Keratinocyte (primary cell): ENCODE results near the gene CYCS. TPM values are rescaled to one million over a fixed set of nuclear protein-coding genes. Genes with fewer than 3 reads are reported as not detected.
"Not testable (repeated sequence)": the region's sequence is repeated elsewhere in the genome, so short reads cannot be mapped to it uniquely, and the experiment has no call there.

Source experiments
- DNase-seq: peaks from one replicate; pipeline ENCODE4 v3.0.0-alpha.2; 2011; ENCODE audit warnings: low read depth, missing footprints, low spot score
- FAIRE-seq: peaks from 2 replicates; lab custom pipeline; 2011; peaks lifted over from hg19 to GRCh38; lab: Jason Lieb, UNC
- H2AFZ ChIP-seq: 2 replicates; pipeline ENCODE4 v1.6.0; 2012; ENCODE audit warnings: low read length, control low read depth, inconsistent platforms; ENCODE audit not compliant: control insufficient read depth
- H3K27ac ChIP-seq: 2 replicates; pipeline ENCODE4 v1.5.1; 2011; ENCODE audit warnings: low read length; ENCODE audit not compliant: control insufficient read depth, insufficient read depth
- H3K27me3 ChIP-seq: 3 replicates; pipeline ENCODE4 v1.6.0; 2011; ENCODE audit warnings: low read length; ENCODE audit not compliant: control insufficient read depth, insufficient read depth; ENCODE audit errors: extremely low read depth
- H3K36me3 ChIP-seq, 2 experiments: 2 replicates in 1 of 2; 3 replicates in 1 of 2; pipeline ENCODE4 v1.5.1; 2011; ENCODE audit warnings: low read length in 2 of 2, mild to moderate bottlenecking in 1 of 2; ENCODE audit not compliant: control insufficient read depth in 2 of 2, insufficient read depth in 2 of 2; ENCODE audit errors: extremely low read depth in 1 of 2
- H3K4me1 ChIP-seq: 3 replicates; pipeline ENCODE4 v1.5.1; 2011; ENCODE audit warnings: low read length; ENCODE audit not compliant: control insufficient read depth, insufficient read depth; ENCODE audit errors: extremely low read depth
- H3K4me2 ChIP-seq: 3 replicates; pipeline ENCODE4 v1.6.0; 2011; ENCODE audit warnings: low read depth, low read length; ENCODE audit not compliant: control insufficient read depth, insufficient read depth; ENCODE audit errors: extremely low read depth
- H3K4me3 ChIP-seq, 3 experiments: fragments of 200-600 bp in 1 of 3; sonication (generic) in 1 of 3; 2 replicates in 2 of 3; 3 replicates in 1 of 3; pipeline ENCODE4 v1.5.1; 2011 to 2016; ENCODE audit warnings: low read length in 3 of 3, mild to moderate bottlenecking in 3 of 3, control low read depth in 2 of 3, inconsistent platforms in 1 of 3, low read depth in 1 of 3, mixed read lengths in 1 of 3, mixed run types in 1 of 3, moderate library complexity in 1 of 3; ENCODE audit not compliant: control insufficient read depth in 2 of 3, insufficient read depth in 2 of 3; ENCODE audit errors: extremely low read depth in 1 of 3
- H3K79me2 ChIP-seq: 2 replicates; pipeline ENCODE4 v1.6.0; 2012; ENCODE audit warnings: low read length; ENCODE audit not compliant: control insufficient read depth, insufficient read depth
- H3K9ac ChIP-seq: 3 replicates; pipeline ENCODE4 v1.6.0; 2011; ENCODE audit warnings: low read length; ENCODE audit not compliant: control insufficient read depth, insufficient read depth; ENCODE audit errors: extremely low read depth
- H3K9me1 ChIP-seq: 3 replicates; pipeline ENCODE4 v1.6.0; 2011; ENCODE audit warnings: low read length; ENCODE audit not compliant: control insufficient read depth, insufficient read depth; ENCODE audit errors: extremely low read depth
- H3K9me3 ChIP-seq: 2 replicates; pipeline ENCODE4 v1.5.1; 2012; ENCODE audit warnings: low read depth, low read length; ENCODE audit not compliant: control insufficient read depth
- H4K20me1 ChIP-seq: 3 replicates; pipeline ENCODE4 v1.6.0; 2011; ENCODE audit warnings: low read length; ENCODE audit not compliant: control insufficient read depth, insufficient read depth; ENCODE audit errors: extremely low read depth
- CTCF ChIP-seq, 3 experiments: IDR thresholded peaks in 1 of 3; conservative IDR thresholded peaks in 1 of 3; optimal IDR thresholded peaks in 1 of 3; 2 replicates in 2 of 3; 3 replicates in 1 of 3; pipeline versions ENCODE3 to v1.5.1; 2011; ENCODE audit warnings: low read length in 3 of 3, mild to moderate bottlenecking in 3 of 3, moderate library complexity in 2 of 3, control low read depth in 1 of 3, inconsistent platforms in 1 of 3; ENCODE audit not compliant: insufficient read depth in 2 of 3; ENCODE audit errors: extremely low read depth in 1 of 3
- EZH2 ChIP-seq: IDR thresholded peaks from one replicate; pipeline ENCODE4 v1.6.1; 2012; ENCODE audit warnings: inconsistent platforms, mild to moderate bottlenecking, low read length, moderate library complexity
- dilution Hi-C: fragments of 300-500 bp; cut with MboI; formaldehyde crosslinking; loops from one replicate; pipeline ENCODE4 v1.7.0; 2020; ENCODE audit warnings: low sequenced_read_pairs; ENCODE audit not compliant: extremely low pct_ligation_motif_present
- polyA plus RNA-seq, 5 experiments: library from polyadenylated mRNA; depleted of rRNA in 3 of 5; stranded (reverse) in 3 of 5; stranded (forward) in 1 of 5; unstranded in 1 of 5; fragments of >200 nt; gene quantifications; 1 replicate in 1 of 5; 2 replicates in 3 of 5; 3 replicates in 1 of 5; pipeline versions ENCODE4 v1.2.1 to v1.2.3, GENCODE V29; 2011 to 2012; ENCODE audit warnings: missing spikeins in 2 of 5, low read depth in 1 of 5, low replicate concordance in 1 of 5

Gene CYCS
- polyA plus RNA-seq, 1 donor (not counting 4 experiments of a cell fraction or from before 2014, with no cell fraction given) = 176 TPM

DNA sequence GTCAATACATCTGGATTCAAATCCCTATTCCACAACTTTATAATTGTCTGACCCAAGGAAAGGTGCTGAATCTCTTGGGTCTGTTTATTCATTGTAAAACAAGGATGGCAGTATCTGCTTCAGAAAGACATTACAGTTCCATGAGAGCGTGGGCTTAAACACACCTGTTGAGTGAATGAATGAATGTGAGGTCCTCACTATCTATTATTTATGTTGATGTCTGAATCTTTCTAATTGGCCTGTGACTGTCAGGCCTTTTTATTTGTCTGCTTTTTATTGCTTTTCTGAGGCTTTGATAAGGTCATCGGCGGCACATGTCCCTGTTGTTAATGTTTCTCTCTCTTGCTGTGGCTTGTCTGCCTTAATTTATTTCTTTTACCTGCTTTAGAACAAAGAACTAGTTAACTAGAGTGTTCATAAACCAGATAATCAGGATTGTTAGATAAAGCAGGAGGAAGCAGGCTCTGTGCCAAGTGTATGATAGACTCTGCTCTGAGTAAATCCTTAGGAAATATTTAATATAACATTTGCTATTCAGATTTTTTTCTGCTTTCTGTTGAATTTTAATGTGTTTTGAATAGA lies 42.3 kb upstream of the CYCS start:
- Histone ChIP-seq H4K20me1 (no peaks in the 10 kb centered on the region), H3K9me1 (no peaks in the 10 kb centered on the region), H3K4me2 (no peak overlapping the region), H3K4me3 (no peak overlapping the region), H3K9me3 (no peaks in the 10 kb centered on the region), H3K4me1 (no peaks in the 10 kb centered on the region), H3K79me2 (no peaks in the 10 kb centered on the region), H3K27me3 (no peaks in the 10 kb centered on the region), H3K9ac (no peak overlapping the region), H3K36me3 (no peaks in the 10 kb centered on the region), H2AFZ (no peak overlapping the region), H3K27ac (no peak overlapping the region)
- no peak for FAIRE-seq
- no peak for DNase-seq
- TF ChIP-seq CTCF (optimal IDR thresholded peaks at IDR 0.05 in 1 of 3, IDR thresholded peaks at IDR 0.05 in 1 of 3, conservative IDR thresholded peaks at IDR 0.05 in 1 of 3; ENCODE audit: extremely low read depth in 1 of 3, insufficient read depth in 2 of 3, low read length in 3 of 3) = no peak
- TF ChIP-seq EZH2 = no peak
- dilution Hi-C loops = no loop called here

- not testable (repeated sequence) for FAIRE-seq, H3K4me2 ChIP-seq, H3K9me3 ChIP-seq
These were observed 35.0 kb upstream of the CYCS start for GRCh38 chr7:25159983-25160596.

More at GRCh38 chr7:25159983-25160596, 35.0 kb upstream of the CYCS start:
- H3K4me3 ChIP-seq, H4K20me1 ChIP-seq, H3K9me1 ChIP-seq, DNase-seq, H3K27me3 ChIP-seq, H3K4me1 ChIP-seq, H2AFZ ChIP-seq, H3K9ac ChIP-seq, H3K27ac ChIP-seq, dilution Hi-C loops, H3K79me2 ChIP-seq, H3K36me3 ChIP-seq: not testable (repeated sequence)
- peak in 2 of 3 experiments; percentile 18 to 35 for TF ChIP-seq CTCF (optimal IDR thresholded peaks at IDR 0.05 in 1 of 3, IDR thresholded peaks at IDR 0.05 in 1 of 3, conservative IDR thresholded peaks at IDR 0.05 in 1 of 3; ENCODE audit: extremely low read depth in 1 of 3, insufficient read depth in 2 of 3, low read length in 3 of 3)
